Epithelial cell of esophagus (primary cell): Measurements from ENCODE around the gene ITPK1.

Experiments used
- DNase-seq: peaks from one replicate; pipeline ENCODE4 v3.0.0; 2010; ENCODE audit warnings: low read depth
- H3K4me3 ChIP-seq: 2 replicates; pipeline ENCODE4 v1.5.1; 2011; ENCODE audit warnings: mild to moderate bottlenecking, low read length, control low read depth
- TF ChIP-seq, protein P1 (sequence below): IDR thresholded peaks from 2 replicates; pipeline ENCODE4 v1.5.1; 2011; ENCODE audit warnings: low read depth, mild to moderate bottlenecking, low read length, control low read depth, inconsistent platforms; ENCODE audit not compliant: insufficient read depth; ENCODE audit errors: missing control alignments

ITPK1 gene

DNA sequence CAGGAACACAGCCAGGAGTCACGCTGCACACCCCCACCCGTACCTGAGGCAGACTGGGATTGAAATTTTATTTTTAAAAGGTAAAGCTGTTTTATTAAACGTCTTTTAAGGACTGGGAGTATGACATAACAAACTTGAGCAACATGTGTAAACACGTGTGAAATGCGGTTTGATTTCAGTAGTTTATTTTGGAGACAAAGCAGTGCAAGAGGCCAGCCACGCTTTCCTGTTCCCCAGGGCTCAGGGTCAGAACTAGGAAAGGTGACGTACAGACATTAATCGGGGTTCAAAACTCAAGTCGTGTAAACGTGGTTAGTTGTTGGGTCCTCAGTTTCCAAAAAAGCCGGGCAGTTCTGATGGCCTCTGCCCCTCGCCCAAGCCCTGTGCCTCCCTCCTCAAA lies 176.0 kb downstream of the ITPK1 start:
- DNase-seq, result peak; percentile 25
- H3K4me3 ChIP-seq, result no peak overlapping the region

DNA sequence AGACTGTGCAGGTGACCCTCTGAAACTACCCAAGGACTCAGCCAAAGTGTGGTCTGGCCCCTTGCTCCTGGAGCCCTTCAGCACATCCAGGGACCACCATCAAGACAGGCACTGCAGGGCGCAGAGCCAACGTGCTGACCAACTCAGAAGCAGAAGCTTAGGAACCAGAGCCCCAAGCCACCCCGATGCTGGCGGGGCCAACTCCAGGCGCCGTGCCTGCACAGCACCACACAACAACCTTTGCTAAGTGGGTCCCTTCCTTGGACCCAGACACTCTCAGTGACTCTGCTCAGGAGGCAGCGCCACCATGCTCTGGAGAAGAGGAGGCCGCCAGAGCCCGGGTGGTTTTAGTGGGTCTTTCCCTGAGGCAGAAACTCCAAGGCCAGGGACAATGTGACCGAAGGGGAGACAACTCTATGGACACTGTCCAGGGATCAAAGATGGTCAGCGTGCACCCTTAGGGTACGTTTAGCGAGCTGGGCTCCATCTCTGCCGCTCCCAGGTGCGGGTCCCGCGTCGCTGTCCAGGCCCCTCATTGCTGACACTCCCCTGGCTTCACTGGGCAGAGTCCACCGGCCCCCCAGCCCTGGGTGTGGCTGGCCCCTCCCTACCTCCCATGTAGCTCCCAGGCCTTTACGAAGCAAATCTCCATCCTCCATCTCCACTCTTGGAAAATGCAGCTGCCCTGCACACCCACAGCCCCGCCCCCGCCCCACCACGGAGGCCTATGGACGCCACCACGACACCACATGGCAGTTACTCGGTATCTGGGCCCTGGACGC lies 176.6 kb downstream of the ITPK1 start:
- no peak for DNase-seq
- TF ChIP-seq, protein P1, sequence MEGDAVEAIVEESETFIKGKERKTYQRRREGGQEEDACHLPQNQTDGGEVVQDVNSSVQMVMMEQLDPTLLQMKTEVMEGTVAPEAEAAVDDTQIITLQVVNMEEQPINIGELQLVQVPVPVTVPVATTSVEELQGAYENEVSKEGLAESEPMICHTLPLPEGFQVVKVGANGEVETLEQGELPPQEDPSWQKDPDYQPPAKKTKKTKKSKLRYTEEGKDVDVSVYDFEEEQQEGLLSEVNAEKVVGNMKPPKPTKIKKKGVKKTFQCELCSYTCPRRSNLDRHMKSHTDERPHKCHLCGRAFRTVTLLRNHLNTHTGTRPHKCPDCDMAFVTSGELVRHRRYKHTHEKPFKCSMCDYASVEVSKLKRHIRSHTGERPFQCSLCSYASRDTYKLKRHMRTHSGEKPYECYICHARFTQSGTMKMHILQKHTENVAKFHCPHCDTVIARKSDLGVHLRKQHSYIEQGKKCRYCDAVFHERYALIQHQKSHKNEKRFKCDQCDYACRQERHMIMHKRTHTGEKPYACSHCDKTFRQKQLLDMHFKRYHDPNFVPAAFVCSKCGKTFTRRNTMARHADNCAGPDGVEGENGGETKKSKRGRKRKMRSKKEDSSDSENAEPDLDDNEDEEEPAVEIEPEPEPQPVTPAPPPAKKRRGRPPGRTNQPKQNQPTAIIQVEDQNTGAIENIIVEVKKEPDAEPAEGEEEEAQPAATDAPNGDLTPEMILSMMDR, result no peak
- H3K4me3 ChIP-seq, result no peak overlapping the region

More for the DNA sequence above, 176.0 kb downstream of the ITPK1 start:
- TF ChIP-seq, protein P1, result no peak

DNA sequence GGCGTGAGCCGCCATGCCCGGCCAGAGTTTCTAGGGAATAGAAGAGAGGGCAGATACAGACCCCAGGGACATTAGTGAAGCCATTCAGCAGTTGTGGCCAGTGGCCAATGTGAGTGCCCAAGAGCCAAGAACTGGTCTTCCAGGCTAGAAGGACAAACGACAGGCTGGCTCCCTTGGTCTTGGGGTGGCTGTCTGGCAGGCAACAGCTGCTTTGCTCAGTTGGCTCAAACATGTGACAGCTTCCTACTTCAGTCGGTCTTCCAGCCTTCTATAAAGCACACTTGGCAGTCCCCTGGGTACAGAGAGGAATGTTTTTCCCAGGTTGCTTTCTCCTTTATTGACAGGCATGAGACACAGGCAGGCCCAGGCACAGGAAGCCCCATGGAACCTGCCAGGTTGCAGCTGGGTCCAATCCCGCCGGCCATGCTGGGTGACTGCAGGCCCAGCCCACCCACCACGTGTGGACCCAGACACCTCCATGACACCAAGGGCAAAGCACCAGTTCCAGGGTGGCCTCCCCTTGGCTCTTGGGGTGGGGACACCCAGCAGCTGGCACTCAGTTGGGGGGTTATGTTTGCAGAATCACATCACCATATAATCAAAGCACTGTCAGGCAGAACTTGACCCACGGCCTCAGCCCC lies 177.4 kb downstream of the ITPK1 start:
- TF ChIP-seq, protein P1, result no peak
- no peak for DNase-seq
- no peak overlapping the region for H3K4me3 ChIP-seq

DNA sequence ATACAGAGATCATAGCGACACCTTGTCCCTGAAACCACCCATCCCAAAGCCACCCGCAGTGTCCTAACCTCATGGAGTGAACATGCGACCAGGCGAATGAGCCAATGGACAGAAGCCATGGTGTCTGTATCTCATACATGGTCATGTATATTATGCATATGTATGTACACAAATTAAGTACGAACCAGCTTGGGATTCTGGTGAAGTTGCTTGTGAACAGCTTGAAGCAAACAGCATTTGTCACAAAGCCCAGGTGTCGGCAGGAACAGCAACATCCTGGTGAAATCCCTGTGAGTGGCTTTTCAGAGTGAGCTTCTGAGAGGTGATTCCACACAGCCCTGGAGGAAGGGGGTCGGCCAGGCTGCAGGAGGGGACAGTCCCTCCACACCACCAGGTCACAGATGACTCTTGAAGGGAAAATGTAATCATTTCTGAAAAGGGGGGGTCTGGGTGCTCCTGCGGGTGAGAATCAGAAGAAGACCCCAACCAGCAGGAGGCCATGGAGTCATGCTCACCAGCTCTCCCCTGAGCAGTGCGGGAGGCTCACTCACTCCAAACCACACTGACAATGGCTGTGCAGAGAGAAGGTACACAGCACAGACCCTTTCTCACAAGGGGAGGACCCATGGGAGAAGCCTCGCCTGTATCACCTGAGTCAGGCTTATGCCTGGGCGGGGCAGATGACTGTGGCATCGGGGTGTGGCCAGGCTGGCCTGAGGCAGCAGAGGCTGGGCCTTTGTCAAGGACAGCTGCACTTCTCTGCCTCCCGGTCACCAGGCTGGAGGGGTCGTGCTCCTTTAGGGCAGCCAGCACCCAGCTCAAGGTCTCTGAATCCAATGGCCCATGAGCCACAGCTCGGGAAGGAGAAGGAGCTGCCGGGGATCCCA lies 178.4 kb downstream of the ITPK1 start:
- H3K4me3 ChIP-seq, result no peak overlapping the region
- peak; percentile 81 for DNase-seq
- TF ChIP-seq, protein P1, result no peak

DNA sequence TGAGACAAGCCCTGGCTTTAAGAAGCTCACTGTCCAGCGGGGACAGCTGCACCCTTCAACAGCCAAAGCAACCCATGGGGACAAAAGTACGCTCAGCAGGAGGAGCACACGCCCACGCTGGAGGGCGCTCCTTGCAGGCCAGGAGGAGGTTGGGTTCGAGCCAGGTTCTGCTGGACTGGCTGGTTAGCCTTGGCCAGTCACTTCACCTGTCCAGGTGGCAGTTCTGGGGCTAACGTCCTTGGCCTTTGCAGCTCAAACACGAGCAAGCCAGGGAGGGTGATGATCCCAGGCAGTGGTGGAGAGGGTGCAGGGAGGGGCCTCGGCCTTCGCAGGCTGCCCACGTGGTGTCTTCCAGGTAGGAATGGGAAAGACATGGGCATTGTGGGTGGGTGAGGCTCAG lies 179.6 kb downstream of the ITPK1 start:
- TF ChIP-seq, protein P1, result no peak
- no peak overlapping the region for H3K4me3 ChIP-seq

DNA sequence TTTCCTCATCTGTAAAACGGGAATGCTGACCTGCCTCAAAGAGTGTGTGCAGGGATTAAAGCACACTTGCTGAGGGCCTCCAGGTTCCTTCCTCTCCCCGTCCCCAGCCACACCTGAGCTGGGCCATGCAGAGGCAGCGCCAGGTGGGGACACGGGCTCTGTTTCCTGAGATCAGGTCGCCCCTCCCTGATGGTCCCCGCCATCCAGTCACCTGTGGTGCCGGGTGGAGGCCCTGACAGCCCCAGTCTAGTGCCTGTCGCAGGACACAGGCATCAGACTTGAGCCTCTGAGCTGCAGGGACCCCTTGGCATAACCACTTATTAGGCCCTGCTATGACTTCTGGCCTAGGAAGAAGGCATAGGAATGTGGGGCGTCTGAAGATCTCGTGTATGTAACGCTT lies 180.3 kb downstream of the ITPK1 start:
- TF ChIP-seq, protein P1, result no peak
- no peak for DNase-seq
- no peak overlapping the region for H3K4me3 ChIP-seq

More for the DNA sequence above, 179.6 kb downstream of the ITPK1 start:
- DNase-seq, result no peak
